NCI-H2107 (cell line): ENCODE results near the gene HELZ.
A peak's percentile ranks its signal among the peaks of the same experiment; 100 is the strongest.
"Not testable (repeated sequence)": the region's sequence is repeated elsewhere in the genome, so short reads cannot be mapped to it uniquely, and the experiment has no call there.

Experiments used
- DNase-seq: peaks from one replicate; lab custom pipeline; 2025; lab: John Stamatoyannopoulos, UW

HELZ gene, protein sequence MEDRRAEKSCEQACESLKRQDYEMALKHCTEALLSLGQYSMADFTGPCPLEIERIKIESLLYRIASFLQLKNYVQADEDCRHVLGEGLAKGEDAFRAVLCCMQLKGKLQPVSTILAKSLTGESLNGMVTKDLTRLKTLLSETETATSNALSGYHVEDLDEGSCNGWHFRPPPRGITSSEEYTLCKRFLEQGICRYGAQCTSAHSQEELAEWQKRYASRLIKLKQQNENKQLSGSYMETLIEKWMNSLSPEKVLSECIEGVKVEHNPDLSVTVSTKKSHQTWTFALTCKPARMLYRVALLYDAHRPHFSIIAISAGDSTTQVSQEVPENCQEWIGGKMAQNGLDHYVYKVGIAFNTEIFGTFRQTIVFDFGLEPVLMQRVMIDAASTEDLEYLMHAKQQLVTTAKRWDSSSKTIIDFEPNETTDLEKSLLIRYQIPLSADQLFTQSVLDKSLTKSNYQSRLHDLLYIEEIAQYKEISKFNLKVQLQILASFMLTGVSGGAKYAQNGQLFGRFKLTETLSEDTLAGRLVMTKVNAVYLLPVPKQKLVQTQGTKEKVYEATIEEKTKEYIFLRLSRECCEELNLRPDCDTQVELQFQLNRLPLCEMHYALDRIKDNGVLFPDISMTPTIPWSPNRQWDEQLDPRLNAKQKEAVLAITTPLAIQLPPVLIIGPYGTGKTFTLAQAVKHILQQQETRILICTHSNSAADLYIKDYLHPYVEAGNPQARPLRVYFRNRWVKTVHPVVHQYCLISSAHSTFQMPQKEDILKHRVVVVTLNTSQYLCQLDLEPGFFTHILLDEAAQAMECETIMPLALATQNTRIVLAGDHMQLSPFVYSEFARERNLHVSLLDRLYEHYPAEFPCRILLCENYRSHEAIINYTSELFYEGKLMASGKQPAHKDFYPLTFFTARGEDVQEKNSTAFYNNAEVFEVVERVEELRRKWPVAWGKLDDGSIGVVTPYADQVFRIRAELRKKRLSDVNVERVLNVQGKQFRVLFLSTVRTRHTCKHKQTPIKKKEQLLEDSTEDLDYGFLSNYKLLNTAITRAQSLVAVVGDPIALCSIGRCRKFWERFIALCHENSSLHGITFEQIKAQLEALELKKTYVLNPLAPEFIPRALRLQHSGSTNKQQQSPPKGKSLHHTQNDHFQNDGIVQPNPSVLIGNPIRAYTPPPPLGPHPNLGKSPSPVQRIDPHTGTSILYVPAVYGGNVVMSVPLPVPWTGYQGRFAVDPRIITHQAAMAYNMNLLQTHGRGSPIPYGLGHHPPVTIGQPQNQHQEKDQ (N-terminal part only)

DNA sequence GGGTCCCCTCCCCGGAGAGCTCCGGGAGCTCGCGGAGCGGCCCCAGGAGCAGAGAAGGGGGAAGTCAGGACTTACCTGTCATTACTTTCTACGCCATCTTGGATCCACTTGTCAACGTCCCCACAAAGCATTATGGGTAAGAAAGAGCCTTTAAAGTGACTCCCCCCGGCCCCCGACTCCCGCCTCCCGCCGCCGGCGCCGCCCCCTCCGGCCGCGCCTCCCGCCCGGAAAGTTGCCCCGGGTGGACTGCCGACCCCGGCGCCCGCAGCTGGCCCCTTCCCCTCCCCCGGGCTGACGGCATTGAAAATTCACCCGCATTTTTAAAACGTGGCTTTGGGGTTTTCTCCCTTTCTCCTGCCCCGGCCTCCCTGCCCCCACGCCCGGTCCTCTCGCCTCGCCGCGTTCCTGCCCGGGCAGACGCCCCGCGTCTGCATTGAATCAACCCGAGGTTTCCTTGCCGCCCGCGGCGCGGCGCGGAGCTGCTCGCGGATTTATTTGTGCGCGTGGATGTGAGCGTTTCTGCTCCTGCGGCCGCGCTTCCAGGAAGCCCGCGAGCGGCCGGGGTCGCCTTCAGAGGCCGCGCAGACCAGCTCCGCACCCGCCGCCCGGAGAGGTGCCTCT, at the start of gene HELZ:
Gene HELZ, minus strand, starts transcription at position 124 of the 621 bp plus-strand sequence. CDS start 26,392 bp downstream, outside the sequence.
- peak; percentile 12 for DNase-seq

DNA sequence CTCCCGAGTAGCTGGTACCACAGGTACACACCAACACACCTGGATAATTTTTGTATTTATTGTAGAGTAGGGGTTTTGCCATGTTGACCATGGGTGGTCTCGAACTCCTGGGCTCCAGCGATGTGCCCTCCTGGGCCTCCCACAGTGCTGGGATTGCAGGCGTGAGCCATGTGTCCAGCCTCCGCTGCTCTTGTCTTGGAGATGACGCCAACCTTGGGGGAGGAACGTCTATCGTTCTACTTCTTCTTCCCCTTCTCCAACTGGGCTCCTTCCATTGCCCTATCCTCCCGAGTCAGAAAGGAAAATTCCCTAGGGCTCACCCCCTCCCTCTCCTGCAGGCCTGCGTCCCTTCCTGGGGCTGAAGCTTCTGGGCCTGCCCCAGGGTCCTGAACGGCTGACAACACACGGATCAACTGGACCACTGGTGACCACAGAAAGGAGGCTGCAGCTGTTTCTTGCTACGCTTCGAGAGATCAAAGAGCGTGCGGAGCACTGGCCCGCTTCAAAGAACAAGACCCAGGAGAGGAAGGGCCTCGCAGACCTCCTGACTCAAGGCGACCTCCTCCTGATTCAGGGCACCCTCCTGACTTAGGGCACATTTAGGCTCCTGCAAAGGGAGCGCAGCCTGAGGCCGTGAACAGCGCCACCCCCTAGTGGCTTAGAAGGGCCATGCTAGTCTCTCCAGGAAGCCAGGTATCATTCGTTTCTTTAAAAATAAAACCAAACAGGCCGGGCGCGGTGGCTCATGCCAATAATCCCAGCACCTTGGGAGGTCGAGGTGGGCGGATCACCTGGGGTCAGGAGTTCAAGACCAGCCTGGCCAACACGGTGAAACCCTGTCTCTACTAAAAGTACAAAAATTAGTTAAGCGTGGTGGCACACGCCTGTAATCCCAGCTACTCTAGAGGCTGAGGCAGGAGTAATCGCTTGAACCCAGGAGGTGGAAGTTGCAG, 48.5 kb upstream of the HELZ start:
- DNase-seq = no peak

DNA sequence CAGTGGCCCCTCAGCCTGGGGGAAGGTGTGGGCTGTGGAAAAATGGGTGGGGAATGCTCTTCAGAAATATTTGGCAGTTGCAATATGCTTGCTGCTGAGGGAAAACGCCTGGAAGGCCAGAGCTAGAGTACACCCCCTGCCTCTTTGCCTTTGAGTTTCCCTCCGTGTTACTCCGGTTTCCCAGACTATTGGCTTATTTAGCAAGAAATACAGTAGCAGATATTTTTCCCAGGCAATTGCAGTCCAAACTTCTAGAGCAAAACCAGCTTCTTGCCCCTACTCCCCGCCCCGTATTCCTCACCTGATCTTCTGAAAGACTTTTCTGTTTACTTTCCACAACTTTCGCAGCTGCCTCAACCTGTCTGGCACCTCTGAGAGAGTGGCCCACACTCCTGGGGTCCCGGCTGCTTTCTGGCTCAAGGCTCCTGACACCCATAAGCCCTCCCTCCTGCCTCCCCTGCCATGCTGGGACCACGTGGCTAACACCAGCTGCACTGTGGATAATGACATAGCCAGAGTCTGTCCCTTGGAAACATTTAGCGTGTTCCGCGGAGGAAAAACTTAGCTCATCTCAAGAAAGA, 45.8 kb upstream of the HELZ start:
- no peak for DNase-seq

DNA sequence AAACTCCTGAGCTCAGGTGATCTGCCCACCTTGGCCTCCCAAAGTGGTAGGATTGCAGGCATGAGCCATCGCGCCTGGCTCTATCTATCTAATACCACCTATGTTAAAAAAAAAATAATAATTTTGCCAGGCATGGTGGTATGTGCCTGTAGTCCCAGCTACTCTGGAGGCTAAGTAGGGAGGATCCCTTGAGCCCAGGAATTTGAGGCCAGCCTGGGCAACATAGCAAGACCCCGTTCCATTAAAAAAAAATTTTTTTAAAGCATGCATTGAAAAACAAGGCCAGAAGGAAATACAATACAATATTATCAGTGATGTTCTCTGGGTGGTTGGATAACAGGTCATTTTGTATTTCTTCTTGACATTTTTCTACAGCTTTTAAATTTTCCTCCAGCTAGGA, 45.2 kb upstream of the HELZ start:
- DNase-seq = no peak

DNA sequence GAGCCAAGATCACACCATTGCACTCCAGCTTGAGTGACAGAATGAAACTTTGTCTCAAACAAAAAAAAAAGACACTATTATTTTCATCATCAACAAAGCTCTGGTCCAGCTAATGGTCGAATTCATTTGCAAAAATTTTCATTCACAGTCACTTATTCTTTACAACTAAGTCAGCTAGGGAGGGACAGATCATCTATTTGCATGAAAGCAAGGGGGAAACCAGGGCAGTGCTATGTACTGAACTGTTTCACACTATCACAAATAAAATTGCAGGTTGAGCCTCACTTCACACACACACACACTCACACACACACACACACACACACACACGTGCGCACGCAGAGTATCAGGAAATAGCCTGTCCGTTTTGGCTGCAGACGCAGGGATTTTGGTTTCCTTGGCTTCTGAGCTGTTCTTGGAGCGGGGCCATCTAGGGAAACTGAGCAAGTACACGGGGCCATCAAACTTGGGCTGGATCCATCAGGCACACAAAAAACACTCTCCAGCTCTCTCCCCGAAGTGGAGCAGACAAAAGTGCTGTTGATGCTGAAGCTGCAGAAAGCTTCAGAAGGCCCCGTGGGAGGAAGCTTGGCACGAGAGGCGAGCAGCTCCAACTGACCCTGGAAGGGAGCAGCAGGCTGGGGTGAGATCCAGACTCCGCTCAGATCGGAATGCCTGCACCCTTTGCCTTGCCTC, 44.3 kb upstream of the HELZ start:
- DNase-seq = no peak

DNA sequence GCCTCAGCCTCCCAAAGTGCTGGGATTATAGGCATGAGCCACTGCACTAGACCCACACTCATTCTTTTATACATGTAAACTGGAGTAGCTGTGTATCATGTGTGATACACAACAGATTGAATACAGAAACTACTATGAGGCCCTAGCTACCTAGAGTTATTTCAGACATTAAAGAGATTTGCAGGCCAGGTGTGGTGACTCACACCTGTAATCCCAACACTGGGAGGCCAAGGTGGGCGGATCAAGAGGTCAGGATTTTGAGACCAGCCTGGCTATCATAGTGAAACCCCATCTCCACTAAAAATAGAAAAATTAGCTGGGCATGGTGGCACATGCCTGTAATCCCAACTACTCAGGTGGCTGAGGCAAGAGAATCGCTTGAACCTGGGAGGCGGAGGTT, 41.8 kb upstream of the HELZ start:
- not testable (repeated sequence) for DNase-seq

DNA sequence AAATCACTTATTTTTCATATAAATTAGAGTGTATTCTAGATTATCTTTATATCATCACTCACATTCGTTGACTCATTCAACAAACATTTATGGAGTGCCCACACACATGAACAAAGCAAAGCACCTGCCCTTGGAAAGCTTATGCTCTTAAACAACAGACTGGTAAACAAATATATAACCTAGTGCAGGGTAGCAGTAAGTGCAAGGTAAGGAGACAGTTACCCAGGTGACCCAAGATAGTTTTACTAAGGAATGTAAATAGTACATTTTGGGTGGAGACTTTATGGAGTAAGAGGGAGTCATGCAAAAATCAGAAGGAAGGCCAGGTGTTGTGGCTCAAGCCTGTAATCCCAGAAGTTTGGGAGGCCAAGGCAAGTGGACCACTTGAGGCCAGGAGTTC, 40.4 kb upstream of the HELZ start:
- DNase-seq = no peak

DNA sequence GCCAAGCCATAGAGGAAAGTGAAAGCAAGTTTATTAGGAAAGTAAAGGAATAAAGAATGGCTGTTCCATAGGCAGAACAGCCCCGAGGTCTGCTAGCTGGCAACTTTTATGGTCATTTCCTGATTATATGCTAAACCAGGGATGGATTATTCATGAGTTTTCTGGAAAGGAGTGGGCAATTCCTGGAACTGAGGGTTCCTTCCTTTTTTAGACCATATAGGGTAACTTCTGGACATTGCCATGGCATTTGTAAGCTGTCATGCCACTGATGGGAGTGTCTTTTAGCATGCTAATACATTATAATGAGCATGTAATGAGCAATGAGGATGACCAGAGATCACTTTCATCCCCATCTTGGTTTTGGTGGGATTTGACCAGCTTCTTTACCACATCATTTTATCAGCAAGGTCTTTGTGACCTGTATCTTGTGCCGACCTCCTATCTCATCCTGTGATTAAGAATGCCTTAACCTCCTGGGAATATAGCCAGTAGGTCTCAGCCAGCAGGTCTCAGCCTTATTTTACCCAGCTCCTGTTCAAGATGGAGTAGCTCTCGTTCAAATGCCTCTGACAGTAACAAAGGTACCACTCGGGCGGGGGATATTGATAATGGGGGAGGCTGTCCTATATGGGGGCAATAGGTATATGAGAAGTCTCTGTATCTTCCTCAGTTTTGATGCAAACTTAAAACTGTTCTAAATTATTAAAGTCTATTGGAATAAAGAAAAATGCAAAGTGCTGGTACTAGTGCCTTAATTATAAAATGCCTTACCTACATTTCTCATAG, 38.9 kb upstream of the HELZ start:
- DNase-seq = no peak

DNA sequence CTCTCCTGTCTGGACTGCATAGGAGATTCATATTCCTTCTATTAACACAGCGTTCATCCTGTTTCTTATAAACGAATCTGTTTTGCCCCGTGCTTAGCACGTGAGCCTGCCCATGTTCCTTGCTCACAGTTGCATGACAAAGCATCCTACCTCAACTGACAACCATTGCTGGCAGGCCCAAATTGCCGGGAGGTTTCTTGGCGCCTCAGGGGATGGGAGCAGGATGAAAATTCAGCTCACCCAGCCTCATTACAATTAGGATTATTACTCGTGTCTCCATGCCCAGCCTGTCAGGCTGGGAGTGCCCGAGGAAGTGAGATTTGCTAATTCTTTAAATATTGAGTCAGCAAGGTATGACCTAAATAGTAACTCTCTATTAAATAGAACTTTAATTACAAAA, 36.7 kb upstream of the HELZ start:
- no peak for DNase-seq

DNA sequence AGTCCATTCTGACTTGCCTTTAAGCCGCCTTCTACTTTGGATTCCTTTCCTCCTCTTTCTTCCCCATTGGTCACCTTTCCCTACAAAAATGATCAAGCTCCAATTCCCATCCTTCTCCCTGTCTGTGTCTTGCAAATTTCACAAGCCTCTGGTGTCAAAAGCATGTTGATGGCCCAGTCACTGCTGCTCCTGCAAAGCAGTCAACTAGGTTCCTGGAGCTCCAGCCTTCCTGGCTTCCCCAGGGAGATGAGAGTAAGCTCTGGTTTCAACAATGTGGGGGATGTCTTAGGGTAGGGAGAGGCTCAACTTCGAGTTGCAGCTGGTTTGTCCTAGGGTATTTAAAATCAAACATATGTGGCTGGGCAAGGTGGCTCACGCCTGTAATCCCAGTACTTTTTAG, 36.1 kb upstream of the HELZ start:
- DNase-seq = no peak

DNA sequence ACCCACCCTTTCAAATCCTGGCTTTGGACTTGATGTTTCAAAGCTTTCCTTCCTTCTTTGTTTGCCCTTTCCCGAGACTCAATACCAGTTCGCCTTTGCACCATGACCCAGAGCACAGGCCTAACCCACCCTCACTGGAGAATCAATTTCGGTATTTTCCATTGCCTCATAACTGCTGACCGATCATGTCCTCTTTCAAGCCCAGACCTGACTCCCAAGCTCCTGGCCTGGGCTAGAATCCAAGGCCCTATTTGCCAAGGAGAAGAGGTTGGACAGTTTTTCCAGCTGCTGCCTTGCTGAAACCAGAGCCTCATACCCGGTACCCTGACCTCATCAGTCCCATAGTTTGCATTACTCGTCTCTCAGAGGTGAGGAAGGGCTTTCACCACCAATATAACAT, 35.3 kb upstream of the HELZ start:
- DNase-seq = no peak

DNA sequence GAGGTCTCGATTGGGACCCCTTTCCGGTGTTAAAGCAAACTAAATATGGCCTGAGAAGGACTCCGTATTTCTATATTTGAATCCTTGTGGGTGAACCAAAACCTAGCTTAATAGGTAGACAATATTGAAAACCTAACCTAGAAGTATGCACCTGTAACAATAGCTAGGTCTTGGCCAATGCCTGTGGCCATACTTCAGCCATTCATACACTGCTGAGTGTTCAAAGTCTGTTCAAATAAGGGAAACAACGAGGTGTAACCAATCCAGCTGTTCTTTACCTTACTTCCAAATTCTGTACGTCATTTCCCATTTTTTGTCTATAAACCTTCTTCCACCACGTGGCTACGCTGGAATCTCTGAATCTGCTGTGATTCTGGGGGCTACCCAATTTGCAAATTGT, 34.1 kb upstream of the HELZ start:
- DNase-seq = no peak

DNA sequence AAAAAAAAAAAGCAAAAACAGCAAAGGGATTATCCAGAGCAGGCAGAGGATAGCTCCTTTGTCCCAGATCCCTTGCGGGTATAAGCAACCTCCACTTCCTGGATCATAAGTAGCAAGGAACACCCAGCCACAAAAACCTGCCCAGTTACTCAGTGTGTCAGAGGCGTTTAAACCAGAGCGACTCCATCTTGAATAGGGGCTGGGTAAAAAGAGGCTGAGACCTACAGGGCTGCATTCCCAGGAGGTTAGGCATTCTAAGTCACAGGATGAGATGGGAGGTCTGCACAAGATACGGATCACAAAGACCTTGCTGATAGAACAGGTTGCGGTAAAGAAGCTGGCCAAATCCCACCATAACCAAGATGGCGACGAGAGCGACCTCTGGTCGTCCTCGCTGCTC, 33.4 kb upstream of the HELZ start:
- no peak for DNase-seq

DNA sequence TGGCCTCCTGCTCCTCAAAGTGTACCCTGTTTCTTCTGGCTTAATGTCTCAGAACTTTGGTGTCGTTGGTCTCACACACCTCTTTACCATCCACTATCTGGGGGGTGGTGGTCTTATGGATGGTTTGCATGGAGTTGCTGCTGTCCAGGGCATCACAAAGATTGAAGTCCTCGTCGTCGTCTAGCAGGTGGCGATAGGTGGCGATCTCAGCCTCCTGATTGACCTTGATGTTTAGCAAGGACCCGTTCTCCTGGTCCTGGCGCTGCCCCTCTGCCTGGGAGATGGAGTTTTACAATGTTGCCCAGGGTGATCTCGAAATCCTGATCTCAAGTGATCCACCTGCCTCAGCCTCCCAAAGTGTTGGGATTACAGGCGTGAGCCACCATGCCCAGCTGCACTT, 31.1 kb upstream of the HELZ start:
- no peak for DNase-seq

DNA sequence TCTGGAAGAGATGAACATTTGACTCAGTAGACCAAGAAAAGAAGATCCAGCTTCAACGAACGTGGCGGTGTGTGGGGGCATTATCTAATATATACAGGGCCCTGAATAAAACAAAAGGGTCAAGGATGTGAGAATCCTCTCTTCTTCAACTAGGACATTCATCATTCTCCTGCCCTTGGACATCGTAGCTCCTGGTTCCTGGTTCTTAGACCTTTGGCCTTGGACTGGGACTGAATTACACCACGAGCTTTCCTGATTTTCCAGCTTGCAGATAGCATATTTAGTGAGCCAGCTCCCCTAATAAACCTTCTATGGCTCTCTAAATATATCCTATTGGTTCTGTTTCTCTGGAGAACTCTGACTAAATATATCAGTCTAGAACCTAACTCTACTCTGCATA, 29.5 kb upstream of the HELZ start:
- no peak for DNase-seq

DNA sequence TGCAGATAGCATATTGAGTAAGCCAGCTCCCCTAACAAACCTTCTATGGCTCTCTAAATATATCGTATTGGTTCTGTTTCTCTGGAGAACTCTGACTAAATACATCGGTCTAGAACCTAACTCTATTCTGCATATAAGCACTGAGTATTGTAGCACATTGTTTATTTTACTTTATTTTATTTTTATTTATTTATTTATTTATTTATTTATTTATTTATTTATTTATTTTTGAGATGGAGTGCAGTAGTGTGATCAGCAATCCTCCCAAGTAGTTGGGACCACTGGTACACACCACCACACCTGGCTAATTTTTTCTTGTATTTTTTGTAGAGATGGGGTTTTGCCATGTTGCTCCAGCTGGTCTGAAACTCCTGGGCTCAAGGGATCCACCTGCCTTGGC, 28.9 kb upstream of the HELZ start:
- DNase-seq = no peak

DNA sequence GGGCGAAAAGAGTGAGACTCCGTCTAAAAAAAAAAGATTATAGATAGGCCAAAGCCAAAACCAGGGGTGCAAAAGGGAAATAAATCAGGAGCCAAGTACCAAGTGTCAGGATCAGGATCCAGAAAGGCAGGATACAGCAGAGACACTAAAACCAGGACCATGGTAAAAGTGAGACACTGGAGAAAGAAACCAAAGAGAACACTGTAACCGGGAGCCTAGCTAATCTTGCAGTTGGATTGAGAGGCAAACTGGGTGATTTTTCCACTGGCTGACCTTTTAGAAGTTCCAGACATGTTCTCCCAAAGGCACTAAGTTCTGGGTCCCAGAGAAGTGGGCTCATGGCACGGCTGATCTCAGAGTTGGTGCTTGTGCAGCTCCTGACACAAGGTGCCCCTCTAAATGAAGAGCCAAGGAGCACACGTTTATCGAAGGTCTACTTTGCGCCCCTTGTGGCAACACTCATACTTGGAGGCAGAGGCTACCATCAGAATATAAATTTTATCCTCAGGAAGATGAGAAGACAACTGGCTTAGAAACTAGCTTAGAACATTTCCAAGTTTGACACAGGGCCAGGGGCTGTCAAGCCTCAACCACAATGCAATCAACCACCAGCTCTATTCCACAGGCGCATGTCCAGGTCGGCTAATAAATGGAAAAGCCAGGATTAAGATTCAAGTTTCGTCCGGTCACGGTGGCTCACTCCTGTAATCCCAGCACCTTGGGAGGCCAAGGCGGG, 27.5 kb upstream of the HELZ start:
- no peak for DNase-seq

DNA sequence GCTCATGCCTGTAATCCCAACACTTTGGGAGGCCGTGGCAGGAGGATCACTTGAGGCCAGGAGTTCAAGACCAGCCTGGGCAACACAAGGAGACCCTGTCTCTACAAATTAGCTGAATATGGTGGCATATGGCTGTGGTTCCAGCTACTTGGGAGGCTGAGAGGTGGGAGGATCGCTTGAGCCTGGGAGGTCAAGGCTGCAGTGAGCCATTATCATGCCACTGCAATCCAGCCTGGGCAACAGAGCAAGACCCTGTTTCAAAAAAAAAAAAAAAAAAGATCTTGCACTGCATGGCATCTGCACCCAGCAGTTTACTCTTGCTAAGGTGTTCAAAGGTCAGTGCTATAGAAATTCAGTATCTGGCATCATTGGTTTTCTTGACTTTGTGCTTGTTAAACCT, 26.2 kb upstream of the HELZ start:
- DNase-seq = not testable (repeated sequence)
